ENCODE data around the gene NOX4. TPM values are rescaled to one million over a fixed set of nuclear protein-coding genes. Genes with fewer than 3 reads are reported as not detected.
"Not testable (repeated sequence)": the region's sequence is repeated elsewhere in the genome, so short reads cannot be mapped to it uniquely, and the experiment has no call there.

NOX4 gene
- total RNA-seq, 2 experiments from 2014 or later = not detected

- H3K9me3 Mint-ChIP-seq; H3K27me3 Mint-ChIP-seq; H3K4me3 Mint-ChIP-seq; POLR2A ChIA-PET; DNase-seq; H3K4me1 Mint-ChIP-seq (ENCODE audit: low read depth); CTCF ChIA-PET; H3K36me3 Mint-ChIP-seq; intact Hi-C loops (cut with micrococcal nuclease); H3K27ac Mint-ChIP-seq: not testable (repeated sequence)
Measured at GRCh38 chr11:89359208-89359607, 132.0 kb downstream of the NOX4 start.

- POLR2A ChIA-PET = no interaction called here
- intact Hi-C loops (cut with micrococcal nuclease) = no loop called here
- Mint-ChIP-seq H3K4me1 (ENCODE audit: low read depth) (no peaks in the 10 kb centered on the region), H3K9me3 (peaks cover 4% of the 10 kb centered on the region), H3K27ac (no peak overlapping the region), H3K4me3 (no peak overlapping the region), H3K27me3 (no peaks in the 10 kb centered on the region), H3K36me3 (no peaks in the 10 kb centered on the region)
- no peak for DNase-seq
- CTCF ChIA-PET = no interaction called here
Measured at GRCh38 chr11:89358761-89359160, 132.4 kb downstream of the NOX4 start.

- CTCF ChIA-PET = no interaction called here
- intact Hi-C loops (cut with micrococcal nuclease) = no loop called here
Measured at GRCh38 chr11:89355646-89356045, 135.5 kb downstream of the NOX4 start.

GRCh38 chr11:89354513-89354912, 136.7 kb downstream of the NOX4 start:
- H3K9me3 Mint-ChIP-seq; H3K27me3 Mint-ChIP-seq; CTCF ChIA-PET; H3K4me3 Mint-ChIP-seq; intact Hi-C loops (cut with micrococcal nuclease); H3K36me3 Mint-ChIP-seq; POLR2A ChIA-PET; H3K4me1 Mint-ChIP-seq (ENCODE audit: low read depth); H3K27ac Mint-ChIP-seq; DNase-seq: not testable (repeated sequence)

More at GRCh38 chr11:89355646-89356045, 135.5 kb downstream of the NOX4 start:
- DNase-seq = no peak
- Mint-ChIP-seq H3K27me3 (no peaks in the 10 kb centered on the region), H3K36me3 (no peaks in the 10 kb centered on the region), H3K27ac (no peak overlapping the region), H3K9me3 (no peaks in the 10 kb centered on the region), H3K4me1 (ENCODE audit: low read depth) (no peaks in the 10 kb centered on the region), H3K4me3 (no peak overlapping the region)
- POLR2A ChIA-PET = no interaction called here

GRCh38 chr11:89347071-89347470, 144.1 kb downstream of the NOX4 start:
- Mint-ChIP-seq H3K27me3 (no peaks in the 10 kb centered on the region), H3K9me3 (no peaks in the 10 kb centered on the region), H3K36me3 (no peaks in the 10 kb centered on the region), H3K4me3 (no peak overlapping the region), H3K27ac (no peak overlapping the region), H3K4me1 (ENCODE audit: low read depth) (no peaks in the 10 kb centered on the region)
- ChIA-PET CTCF (no interaction called here), POLR2A (no interaction called here)
- no peak for DNase-seq
- intact Hi-C loops (cut with micrococcal nuclease) = no loop called here

GRCh38 chr11:89346601-89347000, 144.6 kb downstream of the NOX4 start:
- H3K27me3 Mint-ChIP-seq = no peaks in the 10 kb centered on the region
- no peak overlapping the region for H3K4me3 Mint-ChIP-seq
- no peaks in the 10 kb centered on the region for H3K9me3 Mint-ChIP-seq

GRCh38 chr11:89342880-89343572, 148.1 kb downstream of the NOX4 start:
- H3K27ac Mint-ChIP-seq; H3K9me3 Mint-ChIP-seq; H3K4me1 Mint-ChIP-seq (ENCODE audit: low read depth); DNase-seq; H3K36me3 Mint-ChIP-seq; CTCF ChIA-PET; H3K4me3 Mint-ChIP-seq; POLR2A ChIA-PET; H3K27me3 Mint-ChIP-seq; intact Hi-C loops (cut with micrococcal nuclease): not testable (repeated sequence)

More at GRCh38 chr11:89346601-89347000, 144.6 kb downstream of the NOX4 start:
- Mint-ChIP-seq H3K27ac (no peak overlapping the region), H3K4me1 (ENCODE audit: low read depth) (no peaks in the 10 kb centered on the region), H3K36me3 (no peaks in the 10 kb centered on the region)
- CTCF ChIA-PET = no interaction called here
- POLR2A ChIA-PET = no interaction called here
- intact Hi-C loops (cut with micrococcal nuclease) = no loop called here
- DNase-seq = no peak

- not testable (repeated sequence) for H3K4me3 Mint-ChIP-seq, H3K27ac Mint-ChIP-seq
Measured at GRCh38 chr11:89340450-89340849, 150.7 kb downstream of the NOX4 start.

GRCh38 chr11:89338073-89338472, 153.1 kb downstream of the NOX4 start:
- H3K4me3 Mint-ChIP-seq; POLR2A ChIA-PET; H3K27ac Mint-ChIP-seq; H3K9me3 Mint-ChIP-seq; H3K4me1 Mint-ChIP-seq (ENCODE audit: low read depth); H3K27me3 Mint-ChIP-seq; intact Hi-C loops (cut with micrococcal nuclease); H3K36me3 Mint-ChIP-seq; DNase-seq; CTCF ChIA-PET: not testable (repeated sequence)

More at GRCh38 chr11:89340450-89340849, 150.7 kb downstream of the NOX4 start:
- intact Hi-C loops (cut with micrococcal nuclease); H3K9me3 Mint-ChIP-seq; POLR2A ChIA-PET; DNase-seq; CTCF ChIA-PET; H3K4me1 Mint-ChIP-seq (ENCODE audit: low read depth); H3K36me3 Mint-ChIP-seq; H3K27me3 Mint-ChIP-seq: not testable (repeated sequence)

GRCh38 chr11:89337100-89337650, 154.0 kb downstream of the NOX4 start:
- H3K9me3 Mint-ChIP-seq; H3K4me3 Mint-ChIP-seq; H3K27ac Mint-ChIP-seq; DNase-seq; H3K36me3 Mint-ChIP-seq; intact Hi-C loops (cut with micrococcal nuclease); H3K4me1 Mint-ChIP-seq (ENCODE audit: low read depth); CTCF ChIA-PET; POLR2A ChIA-PET; H3K27me3 Mint-ChIP-seq: not testable (repeated sequence)

- H3K9me3 Mint-ChIP-seq; POLR2A ChIA-PET; DNase-seq; H3K27me3 Mint-ChIP-seq; H3K36me3 Mint-ChIP-seq; CTCF ChIA-PET; H3K27ac Mint-ChIP-seq; intact Hi-C loops (cut with micrococcal nuclease); H3K4me1 Mint-ChIP-seq (ENCODE audit: low read depth); H3K4me3 Mint-ChIP-seq: not testable (repeated sequence)
Measured at GRCh38 chr11:89333704-89334103, 157.5 kb downstream of the NOX4 start.

- DNase-seq; CTCF ChIA-PET; H3K27ac Mint-ChIP-seq; H3K36me3 Mint-ChIP-seq; H3K4me1 Mint-ChIP-seq (ENCODE audit: low read depth); intact Hi-C loops (cut with micrococcal nuclease); H3K4me3 Mint-ChIP-seq; H3K27me3 Mint-ChIP-seq; POLR2A ChIA-PET; H3K9me3 Mint-ChIP-seq: not testable (repeated sequence)
Measured at GRCh38 chr11:89331940-89332339, 159.2 kb downstream of the NOX4 start.

GRCh38 chr11:89327885-89328284, 163.3 kb downstream of the NOX4 start:
- ChIA-PET CTCF (no interaction called here), POLR2A (no interaction called here)
- Mint-ChIP-seq H3K4me3 (no peak overlapping the region), H3K9me3 (no peaks in the 10 kb centered on the region), H3K27me3 (no peaks in the 10 kb centered on the region), H3K27ac (no peak overlapping the region), H3K36me3 (no peaks in the 10 kb centered on the region), H3K4me1 (ENCODE audit: low read depth) (no peaks in the 10 kb centered on the region)
- DNase-seq = no peak
- intact Hi-C loops (cut with micrococcal nuclease) = no loop called here
